ENCODE data around the gene GAPDHS.

DNA sequence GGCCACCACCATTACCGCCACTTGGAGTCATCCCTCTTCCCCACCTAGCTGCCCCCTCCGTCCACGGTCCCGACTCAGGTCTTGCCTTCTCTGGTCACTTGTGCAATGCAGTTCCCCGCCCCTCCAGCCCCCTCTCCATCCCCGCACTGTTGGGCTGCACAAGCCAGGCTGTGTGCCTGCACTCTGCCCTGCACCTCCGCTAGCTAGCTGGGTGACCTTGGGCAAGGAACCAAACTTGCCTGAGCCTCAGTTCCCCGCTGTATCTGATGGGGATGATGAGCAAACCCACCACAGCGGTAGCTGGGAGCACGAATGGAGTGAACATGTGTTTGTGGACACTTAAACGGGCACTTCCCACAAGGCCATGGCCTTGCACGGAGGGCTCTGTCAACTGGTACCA is 6.6 kb downstream of the GAPDHS start:
- TF ChIP-seq, protein P1, sequence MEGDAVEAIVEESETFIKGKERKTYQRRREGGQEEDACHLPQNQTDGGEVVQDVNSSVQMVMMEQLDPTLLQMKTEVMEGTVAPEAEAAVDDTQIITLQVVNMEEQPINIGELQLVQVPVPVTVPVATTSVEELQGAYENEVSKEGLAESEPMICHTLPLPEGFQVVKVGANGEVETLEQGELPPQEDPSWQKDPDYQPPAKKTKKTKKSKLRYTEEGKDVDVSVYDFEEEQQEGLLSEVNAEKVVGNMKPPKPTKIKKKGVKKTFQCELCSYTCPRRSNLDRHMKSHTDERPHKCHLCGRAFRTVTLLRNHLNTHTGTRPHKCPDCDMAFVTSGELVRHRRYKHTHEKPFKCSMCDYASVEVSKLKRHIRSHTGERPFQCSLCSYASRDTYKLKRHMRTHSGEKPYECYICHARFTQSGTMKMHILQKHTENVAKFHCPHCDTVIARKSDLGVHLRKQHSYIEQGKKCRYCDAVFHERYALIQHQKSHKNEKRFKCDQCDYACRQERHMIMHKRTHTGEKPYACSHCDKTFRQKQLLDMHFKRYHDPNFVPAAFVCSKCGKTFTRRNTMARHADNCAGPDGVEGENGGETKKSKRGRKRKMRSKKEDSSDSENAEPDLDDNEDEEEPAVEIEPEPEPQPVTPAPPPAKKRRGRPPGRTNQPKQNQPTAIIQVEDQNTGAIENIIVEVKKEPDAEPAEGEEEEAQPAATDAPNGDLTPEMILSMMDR (IDR thresholded peaks at IDR 0.05): no peak
- no peak for TF ChIP-seq POLR2A (IDR thresholded peaks at IDR 0.05)
- no peak for TF ChIP-seq POLR2AphosphoS5 (IDR thresholded peaks at IDR 0.05)
- TF ChIP-seq EP300 (IDR thresholded peaks at IDR 0.05): no peak
